ENCODE results near the gene CAMK2B.

CAMK2B gene

DNA sequence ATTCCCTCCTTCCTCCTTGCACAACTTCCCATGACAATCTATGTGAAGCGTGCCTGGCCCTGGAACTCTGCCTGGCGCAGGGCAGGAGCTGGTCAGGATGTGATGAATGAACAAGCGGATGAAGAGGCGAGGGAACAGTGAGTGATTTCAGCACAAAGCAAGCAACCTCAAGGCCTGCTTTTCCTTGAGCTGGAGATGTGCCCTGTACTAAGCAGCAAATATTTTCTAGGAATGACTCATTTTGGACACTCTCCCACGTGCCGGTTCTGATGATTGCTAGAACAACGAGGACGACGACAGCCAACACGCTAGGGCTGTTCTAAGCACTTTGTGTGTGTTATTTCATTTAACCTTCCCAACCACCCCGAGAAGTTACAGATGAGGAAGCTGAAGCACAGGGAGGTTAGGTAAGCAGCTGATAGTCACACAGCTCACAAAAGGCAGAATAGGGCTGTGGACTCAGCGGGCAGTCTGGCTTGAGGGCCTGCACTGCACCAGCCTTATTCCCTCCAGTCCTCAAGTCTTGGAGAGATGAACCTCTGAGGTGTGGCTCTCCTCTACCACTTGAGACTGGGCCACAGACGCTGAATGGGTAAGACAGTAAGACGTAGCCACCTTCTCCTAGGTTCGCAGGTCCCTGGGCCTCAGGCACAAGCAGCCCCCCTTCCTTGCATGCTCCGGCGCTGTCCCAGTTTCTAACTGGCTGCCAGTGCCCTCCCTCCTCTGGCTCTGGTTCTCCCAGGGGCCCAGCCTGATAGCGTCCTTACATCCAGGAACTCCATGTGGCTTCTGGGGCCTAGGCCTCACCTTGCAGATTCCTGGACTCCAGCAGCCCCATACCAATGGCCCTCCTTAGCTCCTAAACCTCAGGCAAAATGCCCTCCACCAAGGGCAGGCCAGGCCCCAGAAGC is 65.6 kb downstream of the CAMK2B start:
- TF ChIP-seq ZNF274 (IDR thresholded peaks at IDR 0.05; ENCODE audit: low read depth, low read length): no peak
- no peak overlapping the region for H3K4me3 ChIP-seq (ENCODE audit: low read length)

DNA sequence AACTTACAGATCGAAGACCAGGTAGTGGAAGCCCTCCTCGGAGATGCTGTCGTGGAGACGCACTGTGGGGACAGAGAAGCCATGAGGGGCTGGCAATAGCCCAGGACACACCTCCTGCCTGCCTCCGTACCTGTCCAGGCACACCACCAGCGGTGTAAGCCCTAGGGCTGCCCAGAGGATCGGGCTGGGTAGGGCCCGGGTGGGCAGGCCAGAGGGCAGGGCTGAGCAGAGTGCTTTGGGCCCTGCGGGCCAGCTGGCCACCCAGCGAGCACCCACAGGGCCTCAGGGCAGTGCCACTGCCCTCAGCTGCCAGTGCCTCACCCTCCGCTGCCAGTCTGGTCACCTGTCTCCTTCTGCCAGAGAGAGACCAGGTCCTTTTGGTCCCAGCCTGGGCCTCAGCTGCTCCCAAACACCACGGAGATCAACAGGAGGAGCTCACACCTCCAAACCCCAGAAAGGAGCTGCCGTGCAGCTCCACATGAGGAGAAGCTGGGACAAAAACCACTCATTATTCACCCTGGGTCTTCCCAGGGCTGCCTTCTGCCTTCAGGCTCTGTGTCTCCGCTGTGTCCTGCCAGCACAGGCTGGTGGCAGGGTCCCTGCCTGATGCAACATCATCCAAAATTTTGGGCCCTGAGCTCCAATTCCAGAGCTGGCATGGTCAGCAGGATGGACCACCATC is 66.4 kb downstream of the CAMK2B start:
- TF ChIP-seq ZNF274 (IDR thresholded peaks at IDR 0.05; ENCODE audit: low read depth, low read length): no peak
- no peak overlapping the region for H3K4me3 ChIP-seq (ENCODE audit: low read length)

DNA sequence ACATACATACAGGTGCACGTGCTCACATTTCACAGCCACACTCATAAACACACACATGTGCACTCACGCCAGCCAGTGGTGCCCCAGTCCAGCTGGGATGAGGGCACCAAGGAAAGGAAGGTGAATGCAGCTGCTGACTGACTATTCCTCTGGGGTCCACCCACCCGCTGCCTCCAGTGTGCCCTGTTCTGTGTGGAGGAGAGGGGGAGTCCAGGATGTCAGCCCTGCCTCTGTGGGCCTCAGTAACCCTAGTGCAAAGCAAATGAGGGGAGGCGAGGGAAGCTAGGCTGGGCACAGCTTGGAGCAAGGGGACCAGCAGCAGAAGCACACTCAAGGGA is 67.0 kb downstream of the CAMK2B start:
- no peak for TF ChIP-seq ZNF274 (IDR thresholded peaks at IDR 0.05; ENCODE audit: low read depth, low read length)
- H3K4me3 ChIP-seq (ENCODE audit: low read length): no peak overlapping the region

DNA sequence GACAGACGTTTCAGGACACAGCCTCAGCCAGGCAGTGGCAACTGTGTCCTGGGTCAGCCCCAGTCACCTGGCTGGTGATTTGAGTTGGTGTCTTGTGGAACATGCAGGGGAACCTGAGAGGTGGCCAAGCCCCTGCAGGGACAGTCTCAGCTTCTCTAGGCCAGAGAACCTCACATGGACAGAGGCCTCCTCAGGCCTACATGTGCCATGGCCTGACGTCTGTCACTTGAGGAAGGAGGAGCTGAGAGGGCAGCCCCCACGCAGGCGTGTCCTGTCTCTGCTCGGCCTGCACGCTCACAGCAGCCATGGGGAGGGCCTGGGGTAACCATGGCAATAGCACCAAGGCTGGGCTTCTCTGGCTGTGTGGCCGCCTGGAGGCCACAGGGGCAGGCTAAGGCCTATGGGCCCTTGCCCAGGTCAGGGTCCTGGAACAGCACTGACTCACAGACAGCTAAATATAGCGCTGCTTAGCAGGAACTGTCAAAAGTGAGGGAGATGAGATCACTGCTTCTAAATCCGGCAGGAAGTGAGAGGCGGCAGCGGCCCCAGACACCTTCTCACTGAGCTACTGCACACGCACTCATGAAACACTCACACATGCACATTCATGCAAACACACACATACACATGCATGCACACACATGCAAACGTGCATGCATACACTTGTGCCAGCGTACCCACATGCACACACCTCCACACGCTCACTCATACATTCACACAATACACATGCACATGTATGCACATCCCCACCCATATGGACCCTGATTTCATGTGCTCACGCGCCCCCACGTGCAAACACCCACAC is 67.6 kb downstream of the CAMK2B start:
- H3K4me3 ChIP-seq (ENCODE audit: low read length): no peak overlapping the region
- no peak for TF ChIP-seq ZNF274 (IDR thresholded peaks at IDR 0.05; ENCODE audit: low read depth, low read length)

DNA sequence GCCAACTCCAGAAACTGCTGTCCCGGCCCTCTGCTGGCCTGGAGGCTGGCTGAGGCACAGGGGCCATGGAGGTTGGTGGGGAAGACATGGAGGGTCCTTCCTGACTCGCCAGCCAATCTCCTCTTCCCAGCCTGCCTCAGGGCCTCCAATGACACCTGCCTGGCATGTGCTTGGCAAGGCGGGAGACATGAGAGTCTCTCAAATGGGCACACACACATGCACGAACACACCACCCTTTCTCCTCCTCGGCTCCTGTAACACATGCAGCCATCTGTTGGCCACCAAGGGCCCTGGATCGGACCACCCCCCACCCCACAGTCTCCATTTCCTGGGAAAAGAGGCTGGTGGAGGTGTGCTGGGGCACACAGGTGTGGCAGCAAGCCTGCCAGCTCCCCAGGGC is 68.2 kb downstream of the CAMK2B start:
- TF ChIP-seq ZNF274 (IDR thresholded peaks at IDR 0.05; ENCODE audit: low read depth, low read length): no peak
- no peak overlapping the region for H3K4me3 ChIP-seq (ENCODE audit: low read length)

DNA sequence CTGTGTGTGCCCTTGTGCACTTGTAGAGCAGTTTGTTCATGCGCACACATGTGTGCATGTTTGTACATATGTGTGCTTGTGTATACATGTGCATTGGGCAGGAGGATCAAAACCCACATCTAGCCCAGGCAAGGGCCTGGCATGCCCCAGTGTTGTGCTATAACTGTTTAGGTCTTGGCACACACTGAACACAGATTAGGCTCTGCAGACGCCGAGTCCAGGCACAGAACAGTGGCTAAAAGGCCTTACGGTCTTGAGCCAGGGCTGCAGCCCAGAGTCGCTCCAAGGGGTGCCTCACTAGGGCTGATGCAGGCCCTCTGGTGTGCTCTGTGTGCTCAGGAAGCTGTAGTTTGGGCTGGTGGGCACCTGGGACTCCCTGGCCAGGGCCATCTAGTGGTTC is 68.9 kb downstream of the CAMK2B start:
- TF ChIP-seq ZNF274 (IDR thresholded peaks at IDR 0.05; ENCODE audit: low read depth, low read length): no peak
- H3K4me3 ChIP-seq (ENCODE audit: low read length): no peak overlapping the region

DNA sequence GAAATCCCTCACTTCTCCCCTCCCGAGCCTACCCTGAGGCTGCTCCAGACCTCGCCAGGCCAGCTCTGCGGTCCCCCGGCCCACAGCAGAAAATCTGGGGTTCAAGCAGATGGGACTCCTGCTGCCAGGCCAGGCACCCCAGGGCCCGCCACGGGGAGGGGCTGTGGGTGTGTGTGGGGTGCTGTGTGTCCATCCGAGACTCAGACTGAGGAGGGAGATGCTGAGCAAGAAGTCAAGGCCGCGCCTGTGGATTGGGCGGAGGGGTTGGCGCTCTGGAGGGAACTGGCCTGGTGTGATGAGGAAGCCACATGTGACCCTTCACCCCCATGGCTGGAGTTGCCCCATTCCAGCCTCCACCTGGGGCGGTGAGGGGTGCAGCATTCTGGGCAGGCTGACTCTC is 73.5 kb downstream of the CAMK2B start:
- no peak overlapping the region for H3K4me3 ChIP-seq (ENCODE audit: low read length)
- TF ChIP-seq ZNF274 (IDR thresholded peaks at IDR 0.05; ENCODE audit: low read depth, low read length): no peak

DNA sequence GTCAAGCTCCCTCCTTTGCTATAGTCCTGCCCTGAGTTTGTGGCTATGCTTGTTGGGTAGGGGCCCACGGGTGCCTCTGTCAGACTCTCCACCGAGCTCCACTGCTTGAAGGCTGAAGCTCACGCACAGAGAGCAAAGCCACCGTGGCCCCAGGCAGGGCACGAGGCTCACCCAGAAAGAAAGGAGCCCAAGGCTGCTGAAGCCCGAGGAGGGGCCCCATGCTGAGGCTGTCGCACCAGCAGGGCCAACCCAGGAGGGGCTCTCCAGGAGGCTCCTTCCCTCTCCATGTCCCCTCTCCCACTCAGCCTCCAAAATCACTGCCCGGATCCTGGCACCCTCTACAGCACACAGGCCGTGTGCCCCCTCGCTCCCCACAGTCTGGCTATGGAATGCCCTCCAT is 74.1 kb downstream of the CAMK2B start:
- no peak overlapping the region for H3K4me3 ChIP-seq (ENCODE audit: low read length)
- no peak for TF ChIP-seq ZNF274 (IDR thresholded peaks at IDR 0.05; ENCODE audit: low read depth, low read length)

DNA sequence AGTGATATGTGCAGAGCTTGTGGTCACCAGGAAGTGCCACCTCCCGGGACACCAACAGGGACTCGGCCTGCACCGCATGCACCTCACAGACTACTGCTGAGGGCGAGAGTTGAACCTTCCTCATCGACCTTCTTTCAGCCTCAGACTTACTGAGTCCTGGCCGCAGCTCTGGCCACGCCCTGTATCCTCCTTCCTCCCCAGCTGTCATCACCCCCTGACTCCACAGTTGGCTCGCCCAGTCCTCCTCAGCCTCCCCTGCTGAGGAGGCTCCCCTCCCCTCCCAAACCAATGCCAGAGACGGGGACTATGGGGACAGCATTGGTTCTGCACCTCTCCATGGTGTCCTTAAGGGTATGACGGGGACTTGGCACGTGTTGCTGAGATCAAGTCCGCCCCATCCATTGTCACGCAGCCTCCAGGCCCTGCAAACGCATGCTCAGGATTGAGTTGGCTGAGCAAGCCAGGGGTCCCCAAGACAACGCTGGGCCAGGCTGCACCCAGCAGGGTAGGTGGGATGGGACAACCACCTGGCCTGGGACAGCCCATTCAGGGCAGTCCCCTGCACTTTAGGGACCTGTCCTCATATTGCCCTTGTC is 75.7 kb downstream of the CAMK2B start:
- TF ChIP-seq ZNF274 (IDR thresholded peaks at IDR 0.05; ENCODE audit: low read depth, low read length): no peak
- no peak overlapping the region for H3K4me3 ChIP-seq (ENCODE audit: low read length)

DNA sequence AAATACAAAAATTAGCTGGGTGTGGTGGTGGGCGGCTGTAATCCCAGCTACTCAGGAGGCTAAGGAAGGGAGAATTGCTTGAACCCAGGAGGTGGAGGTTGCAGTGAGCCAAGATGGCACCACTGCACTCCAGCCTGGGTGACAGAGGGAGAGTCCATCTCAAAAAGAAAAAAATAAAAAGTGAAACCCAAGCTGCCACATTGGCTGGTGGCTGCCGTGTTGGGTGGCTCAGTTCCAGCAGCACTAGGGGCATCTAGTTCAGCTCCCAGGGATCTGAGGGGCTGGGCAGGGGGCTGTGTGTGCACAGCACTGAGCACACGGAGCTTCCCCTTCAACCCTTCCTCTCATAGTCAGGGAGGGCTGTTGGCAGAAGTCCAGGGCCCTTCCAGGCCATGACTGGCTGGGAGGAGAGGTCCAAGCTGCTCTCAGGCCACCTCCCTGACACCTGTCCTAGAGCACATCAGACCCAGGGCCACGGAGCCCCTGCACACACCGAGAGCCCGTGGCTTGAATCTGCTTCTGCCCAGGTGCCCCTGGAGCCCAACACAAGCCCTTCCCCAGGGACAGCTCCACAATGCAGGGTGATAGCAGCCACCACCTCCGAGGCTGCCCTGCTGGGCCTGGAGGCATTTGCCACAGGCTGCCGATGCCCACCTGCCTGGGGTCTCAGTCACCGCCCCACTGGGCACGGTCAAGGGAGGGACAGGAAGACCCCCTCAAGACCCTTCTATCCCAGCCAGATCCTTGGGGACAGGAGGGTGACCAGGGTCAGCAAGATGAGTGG is 77.3 kb downstream of the CAMK2B start:
- TF ChIP-seq ZNF274 (IDR thresholded peaks at IDR 0.05; ENCODE audit: low read depth, low read length): no peak
- no peak overlapping the region for H3K4me3 ChIP-seq (ENCODE audit: low read length)

DNA sequence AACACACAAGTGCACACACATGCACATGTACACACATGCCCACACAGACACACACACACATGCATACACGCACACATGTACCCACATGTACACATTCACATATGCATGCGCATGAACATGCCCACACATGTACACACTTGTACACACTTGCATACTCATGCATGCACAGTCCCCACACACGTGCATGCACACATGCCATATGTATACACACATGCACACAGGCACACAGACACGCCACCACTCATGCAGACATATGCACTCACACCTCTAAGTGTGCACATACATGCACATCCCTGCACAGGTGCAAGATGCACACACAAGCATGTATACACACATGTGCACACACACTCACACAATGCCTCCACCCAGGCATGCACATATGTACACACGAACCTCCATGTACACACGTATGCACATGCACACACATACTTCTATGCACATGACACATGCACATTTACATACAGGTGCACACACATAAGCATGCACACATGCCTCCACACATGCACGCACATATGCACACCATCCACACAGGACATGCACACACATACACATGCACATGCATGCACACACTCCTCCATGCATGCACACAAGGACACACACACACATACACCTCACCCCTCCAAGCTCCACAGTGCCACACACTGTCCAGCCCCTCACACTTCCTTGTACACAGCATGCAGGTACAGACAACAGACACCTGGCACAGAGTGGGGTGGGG is 78.8 kb downstream of the CAMK2B start:
- TF ChIP-seq ZNF274 (IDR thresholded peaks at IDR 0.05; ENCODE audit: low read depth, low read length): no peak
- H3K4me3 ChIP-seq (ENCODE audit: low read length): no peak overlapping the region

DNA sequence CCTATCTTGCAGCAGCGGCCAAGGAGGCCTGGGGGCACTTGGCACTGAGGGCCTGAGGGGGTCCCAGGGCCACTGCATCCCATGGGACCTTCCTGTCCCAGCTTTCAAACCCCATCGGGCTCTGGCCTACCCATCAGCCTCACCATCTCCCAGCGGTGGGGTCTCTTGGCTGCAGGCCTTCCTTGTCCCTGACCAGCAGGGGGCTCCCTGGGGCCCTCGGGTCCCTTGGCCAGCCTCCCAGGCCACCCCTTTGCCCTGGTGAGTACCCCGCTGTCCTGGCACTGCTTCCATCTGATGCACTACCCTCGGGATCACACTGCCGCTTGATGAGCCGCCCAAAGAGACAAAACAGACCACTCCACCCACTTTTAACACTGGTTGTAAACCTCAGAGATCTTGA is 81.1 kb downstream of the CAMK2B start:
- TF ChIP-seq ZNF274 (IDR thresholded peaks at IDR 0.05; ENCODE audit: low read depth, low read length): no peak
- no peak overlapping the region for H3K4me3 ChIP-seq (ENCODE audit: low read length)

DNA sequence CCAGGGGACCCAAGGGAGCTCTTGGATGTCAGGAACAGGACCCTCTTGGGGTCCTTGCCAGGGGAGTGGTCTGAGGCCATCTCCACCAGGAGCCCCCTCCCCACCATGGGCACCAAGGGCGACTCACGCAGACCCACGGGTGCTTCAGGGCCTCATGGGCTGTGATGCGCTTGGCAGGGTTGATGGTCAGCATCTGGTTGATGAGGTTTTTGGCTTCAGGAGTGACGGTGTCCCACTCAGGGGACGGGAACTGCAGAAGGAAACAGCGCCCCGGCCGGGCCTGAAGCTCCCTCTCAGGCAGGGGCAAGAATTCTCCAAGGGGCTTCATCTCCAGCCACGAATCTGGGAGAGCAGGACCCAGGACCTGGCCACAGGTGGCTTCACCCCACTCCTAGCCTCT is 83.3 kb downstream of the CAMK2B start:
- TF ChIP-seq ZNF274 (IDR thresholded peaks at IDR 0.05; ENCODE audit: low read depth, low read length): no peak

More for the DNA sequence above, 83.3 kb downstream of the CAMK2B start:
- no peak overlapping the region for H3K4me3 ChIP-seq (ENCODE audit: low read length)

All from GM08714 (cell line).